Measurements from ENCODE around the gene NSDHL. TPM values are rescaled to one million over a fixed set of nuclear protein-coding genes. Genes with fewer than 3 reads are reported as not detected.
A peak's percentile ranks its signal among the peaks of the same experiment; 100 is the strongest.

NSDHL gene
- total RNA-seq, 2 donors from 2014 or later = 25.8 to 34.8 TPM

- Mint-ChIP-seq H3K9me3 (peaks cover 66% of the 10 kb centered on the region), H3K4me3 (peak overlapping the region; percentile 40), H3K27ac (no peak overlapping the region), H3K27me3 (ENCODE audit: insufficient read depth) (peaks cover 19% of the 10 kb centered on the region), H3K4me1 (peaks cover 9% of the 10 kb centered on the region), H3K36me3 (ENCODE audit: low read depth) (peaks cover 2% of the 10 kb centered on the region)
- no peak overlapping the region for H3K27ac ChIP-seq (ENCODE audit: low read depth, low read length)
- no peaks in the 10 kb centered on the region for H3K9me3 ChIP-seq (ENCODE audit: control insufficient read depth, low read length)
- peak overlapping the region; percentile 76 for H3K4me3 ChIP-seq (ENCODE audit: low read length)
- H3K27me3 ChIP-seq (ENCODE audit: control insufficient read depth, insufficient read depth, low read length, poor library complexity, severe bottlenecking) = no peaks in the 10 kb centered on the region
- no peak for TF ChIP-seq CTCF (conservative IDR thresholded peaks at IDR 0.05)
- no peak overlapping the region for H3K9ac ChIP-seq (ENCODE audit: extremely low read depth, low read length, poor library complexity, severe bottlenecking)
- H3K4me1 ChIP-seq (ENCODE audit: control insufficient read depth, insufficient read depth, low read length) = no peaks in the 10 kb centered on the region
- peak; percentile 40 for DNase-seq
- WGBS, 2 experiments (ENCODE audit: insufficient coverage in 1 of 2, insufficient read length in 1 of 2) = 75 to 80% methylated on average over 3 to 10 of the region's 10 CpGs
- H3K36me3 ChIP-seq (ENCODE audit: control insufficient read depth, insufficient read depth, low read length) = no peaks in the 10 kb centered on the region
Observed at GRCh38 chrX:152898442-152898841, 67.6 kb downstream of the NSDHL start.

- H3K9me3 ChIP-seq (ENCODE audit: control insufficient read depth, low read length) = no peaks in the 10 kb centered on the region
- WGBS, 2 experiments (ENCODE audit: insufficient coverage in 1 of 2, insufficient read length in 1 of 2) = 20 to 91% methylated on average over 1 to 16 of the region's 16 CpGs
- no peak overlapping the region for H3K27ac ChIP-seq (ENCODE audit: low read depth, low read length)
- no peaks in the 10 kb centered on the region for H3K36me3 ChIP-seq (ENCODE audit: control insufficient read depth, insufficient read depth, low read length)
- peaks cover 2% of the 10 kb centered on the region for H3K36me3 Mint-ChIP-seq (ENCODE audit: low read depth)
- peak; percentile 46 for DNase-seq
- H3K4me3 ChIP-seq (ENCODE audit: low read length) = no peak overlapping the region
- peaks cover 65% of the 10 kb centered on the region for H3K9me3 Mint-ChIP-seq
- peaks cover 9% of the 10 kb centered on the region for H3K4me1 Mint-ChIP-seq
- H3K4me1 ChIP-seq (ENCODE audit: control insufficient read depth, insufficient read depth, low read length) = no peaks in the 10 kb centered on the region
- H3K9ac ChIP-seq (ENCODE audit: extremely low read depth, low read length, poor library complexity, severe bottlenecking) = no peak overlapping the region
- H3K27me3 ChIP-seq (ENCODE audit: control insufficient read depth, insufficient read depth, low read length, poor library complexity, severe bottlenecking) = no peaks in the 10 kb centered on the region
- H3K27me3 Mint-ChIP-seq (ENCODE audit: insufficient read depth) = peaks cover 19% of the 10 kb centered on the region
- H3K4me3 Mint-ChIP-seq = peak overlapping the region; percentile 40
- no peak overlapping the region for H3K27ac Mint-ChIP-seq
- no peak for TF ChIP-seq CTCF (conservative IDR thresholded peaks at IDR 0.05)
Observed at GRCh38 chrX:152899111-152899873, 68.4 kb downstream of the NSDHL start.

- no peaks in the 10 kb centered on the region for H3K36me3 ChIP-seq (ENCODE audit: control insufficient read depth, insufficient read depth, low read length)
- WGBS, 2 experiments (ENCODE audit: insufficient coverage in 1 of 2, insufficient read length in 1 of 2) = 92% methylated on average over 12 of the region's 12 CpGs; no CpG with 5 or more reads in 1 of the 2 experiments
- no peaks in the 10 kb centered on the region for H3K27me3 ChIP-seq (ENCODE audit: control insufficient read depth, insufficient read depth, low read length, poor library complexity, severe bottlenecking)
- Mint-ChIP-seq H3K36me3 (ENCODE audit: low read depth) (peaks cover 2% of the 10 kb centered on the region), H3K27ac (no peak overlapping the region), H3K27me3 (ENCODE audit: insufficient read depth) (peaks cover 17% of the 10 kb centered on the region), H3K4me3 (no peak overlapping the region), H3K4me1 (peaks cover 9% of the 10 kb centered on the region), H3K9me3 (peaks cover 59% of the 10 kb centered on the region)
- TF ChIP-seq CTCF (conservative IDR thresholded peaks at IDR 0.05) = no peak
- H3K4me1 ChIP-seq (ENCODE audit: control insufficient read depth, insufficient read depth, low read length) = no peaks in the 10 kb centered on the region
- no peaks in the 10 kb centered on the region for H3K9me3 ChIP-seq (ENCODE audit: control insufficient read depth, low read length)
- DNase-seq = peak; percentile 38
- H3K27ac ChIP-seq (ENCODE audit: low read depth, low read length) = no peak overlapping the region
- H3K4me3 ChIP-seq (ENCODE audit: low read length) = no peak overlapping the region
- H3K9ac ChIP-seq (ENCODE audit: extremely low read depth, low read length, poor library complexity, severe bottlenecking) = no peak overlapping the region
Observed at GRCh38 chrX:152899874-152900719, 69.2 kb downstream of the NSDHL start.

All from endodermal cell (in vitro differentiated cells).